Endodermal cell (in vitro differentiated cells): ENCODE data around the gene SORCS2. TPM values are rescaled to one million over a fixed set of nuclear protein-coding genes. Genes with fewer than 3 reads are reported as not detected.

Source experiments
- DNase-seq: peaks from one replicate; pipeline ENCODE4 v3.0.0-alpha.2; 2017
- H3K27ac ChIP-seq: 2 replicates; pipeline ENCODE4 v1.5.1; 2013; ENCODE audit warnings: mild to moderate bottlenecking, low read depth, low read length, moderate library complexity
- H3K27me3 ChIP-seq: 2 replicates; pipeline ENCODE4 v1.6.1; 2013; ENCODE audit warnings: mild to moderate bottlenecking, low read length, moderate library complexity; ENCODE audit not compliant: insufficient read depth, control insufficient read depth, poor library complexity, severe bottlenecking
- H3K36me3 ChIP-seq: 2 replicates; pipeline ENCODE4 v1.7.0; 2013; ENCODE audit warnings: mild to moderate bottlenecking, low read length, moderate library complexity; ENCODE audit not compliant: control insufficient read depth, insufficient read depth
- H3K4me1 ChIP-seq: one replicate; pipeline ENCODE4 v1.7.0; 2013; ENCODE audit warnings: low read length; ENCODE audit not compliant: control insufficient read depth, insufficient read depth
- H3K4me3 ChIP-seq: 2 replicates; pipeline ENCODE4 v1.5.1; 2013; ENCODE audit warnings: mild to moderate bottlenecking, low read length, moderate library complexity
- H3K9ac ChIP-seq: 2 replicates; pipeline ENCODE4 v1.6.1; 2013; ENCODE audit warnings: mild to moderate bottlenecking, low read length, moderate library complexity; ENCODE audit not compliant: poor library complexity, severe bottlenecking; ENCODE audit errors: extremely low read depth
- H3K9me3 ChIP-seq: 2 replicates; pipeline ENCODE4 v1.6.1; 2013; ENCODE audit warnings: mild to moderate bottlenecking, low read length, moderate library complexity; ENCODE audit not compliant: control insufficient read depth
- H3K27ac Mint-ChIP-seq: 2 replicates; pipeline ENCODE4 v1.8.0; 2020; ENCODE audit warnings: mixed read lengths
- H3K27me3 Mint-ChIP-seq: 2 replicates; pipeline ENCODE4 v1.8.0; 2021; ENCODE audit warnings: mild to moderate bottlenecking, mixed read lengths; ENCODE audit not compliant: insufficient read depth
- H3K36me3 Mint-ChIP-seq: 2 replicates; pipeline ENCODE4 v1.8.0; 2020; ENCODE audit warnings: low read depth, mixed read lengths
- H3K4me1 Mint-ChIP-seq: 2 replicates; pipeline ENCODE4 v1.8.0; 2020; ENCODE audit warnings: mixed read lengths
- H3K4me3 Mint-ChIP-seq: 2 replicates; pipeline ENCODE4 v1.8.0; 2020; ENCODE audit warnings: mild to moderate bottlenecking, moderate library complexity, mixed read lengths
- H3K9me3 Mint-ChIP-seq: 2 replicates; pipeline ENCODE4 v1.8.0; 2020; ENCODE audit warnings: mild to moderate bottlenecking, mixed read lengths
- WGBS, 2 experiments: methylation state at CpG; one replicate each; pipeline versions ENCODE4 v1.1.5 to v1.1.7; 2013; ENCODE audit warnings: missing lambda C conversion rate in 2 of 2, mixed read lengths in 1 of 2; ENCODE audit not compliant: insufficient coverage in 1 of 2, insufficient read length in 1 of 2; 5-methylcytosine and 5-hydroxymethylcytosine counted together
- total RNA-seq, 2 donors: library from RNA; stranded (reverse); fragmentation: NEBNext Ultra II Directional in 1 of 2; extraction: Animal tissue kit (Norgen Biotek cat#: 25700) in 1 of 2; gene quantifications; 2 replicates in 1 of 2; 3 replicates in 1 of 2; pipeline ENCODE4 v1.2.1, GENCODE V29; 2021
- TF ChIP-seq, protein P1 (sequence below): fragments of 200-600 bp; sonication (generic); conservative IDR thresholded peaks from 2 replicates; pipeline ENCODE4 v1.5.0; 2021; ENCODE audit warnings: antibody characterized with exemption, mild to moderate bottlenecking

Gene SORCS2
- total RNA-seq, 2 donors from 2014 or later = 1.4 to 1.9 TPM

GRCh38 chr4:7226439-7226838, 34.1 kb downstream of the SORCS2 start:
- 81 to 82% methylated on average over 10 to 22 of the region's 22 CpGs for WGBS, 2 experiments

GRCh38 chr4:7227008-7227407, 34.7 kb downstream of the SORCS2 start:
- Histone ChIP-seq H3K9me3 (no peaks in the 10 kb centered on the region), H3K4me1 (no peaks in the 10 kb centered on the region), H3K27me3 (no peaks in the 10 kb centered on the region), H3K27ac (peak overlapping the region; percentile 93), H3K4me3 (no peak overlapping the region), H3K9ac (no peak overlapping the region), H3K36me3 (no peaks in the 10 kb centered on the region)
- WGBS, 2 experiments = 94 to 98% methylated on average over 8 to 10 of the region's 10 CpGs
- DNase-seq = no peak
- H3K4me1 Mint-ChIP-seq = no peaks in the 10 kb centered on the region
- TF ChIP-seq, protein P1, sequence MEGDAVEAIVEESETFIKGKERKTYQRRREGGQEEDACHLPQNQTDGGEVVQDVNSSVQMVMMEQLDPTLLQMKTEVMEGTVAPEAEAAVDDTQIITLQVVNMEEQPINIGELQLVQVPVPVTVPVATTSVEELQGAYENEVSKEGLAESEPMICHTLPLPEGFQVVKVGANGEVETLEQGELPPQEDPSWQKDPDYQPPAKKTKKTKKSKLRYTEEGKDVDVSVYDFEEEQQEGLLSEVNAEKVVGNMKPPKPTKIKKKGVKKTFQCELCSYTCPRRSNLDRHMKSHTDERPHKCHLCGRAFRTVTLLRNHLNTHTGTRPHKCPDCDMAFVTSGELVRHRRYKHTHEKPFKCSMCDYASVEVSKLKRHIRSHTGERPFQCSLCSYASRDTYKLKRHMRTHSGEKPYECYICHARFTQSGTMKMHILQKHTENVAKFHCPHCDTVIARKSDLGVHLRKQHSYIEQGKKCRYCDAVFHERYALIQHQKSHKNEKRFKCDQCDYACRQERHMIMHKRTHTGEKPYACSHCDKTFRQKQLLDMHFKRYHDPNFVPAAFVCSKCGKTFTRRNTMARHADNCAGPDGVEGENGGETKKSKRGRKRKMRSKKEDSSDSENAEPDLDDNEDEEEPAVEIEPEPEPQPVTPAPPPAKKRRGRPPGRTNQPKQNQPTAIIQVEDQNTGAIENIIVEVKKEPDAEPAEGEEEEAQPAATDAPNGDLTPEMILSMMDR = no peak
- H3K36me3 Mint-ChIP-seq = no peaks in the 10 kb centered on the region
- H3K27me3 Mint-ChIP-seq = no peaks in the 10 kb centered on the region
- no peaks in the 10 kb centered on the region for H3K9me3 Mint-ChIP-seq
- no peak overlapping the region for H3K27ac Mint-ChIP-seq
- no peak overlapping the region for H3K4me3 Mint-ChIP-seq

More at GRCh38 chr4:7226439-7226838, 34.1 kb downstream of the SORCS2 start:
- Histone ChIP-seq H3K9ac (no peak overlapping the region), H3K4me3 (no peak overlapping the region), H3K36me3 (no peaks in the 10 kb centered on the region), H3K9me3 (no peaks in the 10 kb centered on the region), H3K27me3 (no peaks in the 10 kb centered on the region), H3K4me1 (no peaks in the 10 kb centered on the region), H3K27ac (peak overlapping the region; percentile 93)
- Mint-ChIP-seq H3K27ac (no peak overlapping the region), H3K4me3 (no peak overlapping the region), H3K4me1 (no peaks in the 10 kb centered on the region), H3K27me3 (no peaks in the 10 kb centered on the region), H3K36me3 (no peaks in the 10 kb centered on the region), H3K9me3 (no peaks in the 10 kb centered on the region)
- DNase-seq = no peak
- TF ChIP-seq, protein P1 = no peak

- Mint-ChIP-seq H3K4me3 (no peak overlapping the region), H3K4me1 (no peaks in the 10 kb centered on the region), H3K27ac (no peak overlapping the region), H3K27me3 (no peaks in the 10 kb centered on the region), H3K36me3 (no peaks in the 10 kb centered on the region), H3K9me3 (no peaks in the 10 kb centered on the region)
- H3K9ac ChIP-seq = no peak overlapping the region
- no peaks in the 10 kb centered on the region for H3K36me3 ChIP-seq
- no peaks in the 10 kb centered on the region for H3K4me1 ChIP-seq
- no peak for DNase-seq
- no peaks in the 10 kb centered on the region for H3K9me3 ChIP-seq
- H3K4me3 ChIP-seq = no peak overlapping the region
- TF ChIP-seq, protein P1 = no peak
- H3K27ac ChIP-seq = no peak overlapping the region
- 95 to 100% methylated on average over 1 to 11 of the region's 11 CpGs for WGBS, 2 experiments
- H3K27me3 ChIP-seq = no peaks in the 10 kb centered on the region
Observed at GRCh38 chr4:7228734-7229133, 36.4 kb downstream of the SORCS2 start.
